AG04450 (cell line): ENCODE data around the gene FUT7. TPM values are rescaled to one million over a fixed set of nuclear protein-coding genes. Genes with fewer than 3 reads are reported as not detected.
"Not testable (repeated sequence)": the region's sequence is repeated elsewhere in the genome, so short reads cannot be mapped to it uniquely, and the experiment has no call there.

Source experiments
- CTCF ChIA-PET: fragments of 300-600, 350-600 bp; formaldehyde crosslinking; extraction: SDS; loops from one replicate; lab custom pipeline; 2022; ENCODE audit warnings: antibody characterized with exemption, inconsistent platforms; lab: Charles Lee
- POLR2A ChIA-PET: fragments of 350-600 bp; formaldehyde crosslinking; extraction: SDS; loops from one replicate; lab custom pipeline; 2021; ENCODE audit warnings: antibody characterized with exemption, inconsistent platforms; lab: Yijun Ruan, JAX
- DNase-seq: peaks from one replicate; pipeline ENCODE4 v3.0.0-alpha.2; 2011; ENCODE audit warnings: low read depth, low spot score
- H3K27ac ChIP-seq: one replicate; pipeline ENCODE4 v1.5.1; 2012; ENCODE audit warnings: low read depth, low read length, control low read depth
- H3K27me3 ChIP-seq: one replicate; pipeline ENCODE4 v1.6.0; 2012; ENCODE audit warnings: low read length; ENCODE audit not compliant: control insufficient read depth, insufficient read depth
- H3K4me3 ChIP-seq: 2 replicates; pipeline ENCODE4 v1.5.1; 2011; ENCODE audit warnings: mild to moderate bottlenecking, low read depth, low read length, control low read depth
- H3K9me3 ChIP-seq: 2 replicates; pipeline ENCODE4 v1.5.1; 2012; ENCODE audit warnings: low read length; ENCODE audit not compliant: control insufficient read depth, insufficient read depth
- polyA plus RNA-seq: library from polyadenylated mRNA; depleted of rRNA; stranded (reverse); fragments of >200 nt; gene quantifications from 2 replicates; pipeline ENCODE4 v1.2.3, GENCODE V29; 2011
- TF ChIP-seq, protein P1 (sequence below): IDR thresholded peaks from 2 replicates; pipeline ENCODE4 v1.5.1; 2011; ENCODE audit warnings: low read depth, low read length, control low read depth, inconsistent platforms

The FUT7 gene
- polyA plus RNA-seq, 1 experiment = not detected

DNA sequence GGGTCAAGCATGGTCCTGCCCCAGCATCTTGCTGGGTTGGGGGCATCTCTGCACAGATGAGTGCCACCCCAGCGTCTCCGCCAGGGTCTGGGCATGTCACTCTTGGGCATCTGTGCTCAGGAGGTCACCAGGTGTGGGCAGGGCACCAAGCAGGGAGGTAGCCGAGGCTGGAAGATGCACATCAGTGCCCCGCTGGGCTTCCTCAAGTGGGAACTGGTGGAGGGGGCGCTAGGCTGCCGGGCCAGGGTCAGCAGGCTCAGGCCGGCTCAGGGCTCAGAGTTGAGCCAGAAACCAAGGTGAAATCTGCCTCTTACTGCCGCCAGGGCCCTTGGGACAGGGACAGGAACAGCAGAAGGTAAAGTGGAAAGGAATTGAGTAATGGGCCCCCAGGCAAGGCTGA lies 4.0 kb upstream of the FUT7 start:
- no peak for DNase-seq
- Histone ChIP-seq H3K27ac (no peak overlapping the region), H3K27me3 (no peaks in the 10 kb centered on the region), H3K4me3 (no peak overlapping the region), H3K9me3 (no peaks in the 10 kb centered on the region; the same call in 1 of the 2 replicates)
- TF ChIP-seq, protein P1, sequence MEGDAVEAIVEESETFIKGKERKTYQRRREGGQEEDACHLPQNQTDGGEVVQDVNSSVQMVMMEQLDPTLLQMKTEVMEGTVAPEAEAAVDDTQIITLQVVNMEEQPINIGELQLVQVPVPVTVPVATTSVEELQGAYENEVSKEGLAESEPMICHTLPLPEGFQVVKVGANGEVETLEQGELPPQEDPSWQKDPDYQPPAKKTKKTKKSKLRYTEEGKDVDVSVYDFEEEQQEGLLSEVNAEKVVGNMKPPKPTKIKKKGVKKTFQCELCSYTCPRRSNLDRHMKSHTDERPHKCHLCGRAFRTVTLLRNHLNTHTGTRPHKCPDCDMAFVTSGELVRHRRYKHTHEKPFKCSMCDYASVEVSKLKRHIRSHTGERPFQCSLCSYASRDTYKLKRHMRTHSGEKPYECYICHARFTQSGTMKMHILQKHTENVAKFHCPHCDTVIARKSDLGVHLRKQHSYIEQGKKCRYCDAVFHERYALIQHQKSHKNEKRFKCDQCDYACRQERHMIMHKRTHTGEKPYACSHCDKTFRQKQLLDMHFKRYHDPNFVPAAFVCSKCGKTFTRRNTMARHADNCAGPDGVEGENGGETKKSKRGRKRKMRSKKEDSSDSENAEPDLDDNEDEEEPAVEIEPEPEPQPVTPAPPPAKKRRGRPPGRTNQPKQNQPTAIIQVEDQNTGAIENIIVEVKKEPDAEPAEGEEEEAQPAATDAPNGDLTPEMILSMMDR = no peak
- CTCF ChIA-PET = interaction anchor here (0.6 to 5.1 kb wide), 21 partner anchors 8 to 258 kb away, joined by 3 to 105 read pairs (median 5); partner anchors contain the start of genes AJM1, CLIC3, LCN12 and NPDC1
- POLR2A ChIA-PET = interaction anchor here (2.0 kb wide), 1 partner anchor 88 kb away, joined by 10 read pairs; no protein-coding TSS in a partner anchor

DNA sequence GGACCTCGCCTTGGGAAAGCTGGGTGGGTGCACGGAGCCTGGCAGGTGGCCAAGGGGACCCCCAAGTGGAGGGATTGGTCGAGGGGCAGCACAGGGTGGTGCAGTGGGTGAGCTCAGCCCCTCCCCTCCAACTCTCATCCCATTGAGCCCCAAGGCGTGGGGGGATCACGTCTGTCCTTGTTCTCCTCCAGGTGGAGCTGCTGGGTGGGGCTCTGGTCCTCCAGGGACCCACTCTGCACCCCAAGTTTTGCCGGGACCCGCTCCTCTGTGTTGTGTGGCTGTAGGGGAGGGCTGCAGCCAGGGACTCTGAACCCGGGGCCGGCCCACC lies 3.6 kb upstream of the FUT7 start:
- POLR2A ChIA-PET = interaction anchor here (2.0 kb wide), 1 partner anchor 87 kb away, joined by 10 read pairs; no protein-coding TSS in a partner anchor
- TF ChIP-seq, protein P1 = no peak
- H3K27me3 ChIP-seq = no peaks in the 10 kb centered on the region
- H3K4me3 ChIP-seq = no peak overlapping the region
- no peaks in the 10 kb centered on the region; the same call in 1 of the 2 replicates for H3K9me3 ChIP-seq
- CTCF ChIA-PET = interaction anchor here (0.5 to 5.1 kb wide), 29 partner anchors 9 to 258 kb away, joined by 3 to 105 read pairs (median 5); partner anchors contain the start of genes AJM1, CLIC3, LCN12 and MAN1B1
- DNase-seq = no peak
- no peak overlapping the region for H3K27ac ChIP-seq

DNA sequence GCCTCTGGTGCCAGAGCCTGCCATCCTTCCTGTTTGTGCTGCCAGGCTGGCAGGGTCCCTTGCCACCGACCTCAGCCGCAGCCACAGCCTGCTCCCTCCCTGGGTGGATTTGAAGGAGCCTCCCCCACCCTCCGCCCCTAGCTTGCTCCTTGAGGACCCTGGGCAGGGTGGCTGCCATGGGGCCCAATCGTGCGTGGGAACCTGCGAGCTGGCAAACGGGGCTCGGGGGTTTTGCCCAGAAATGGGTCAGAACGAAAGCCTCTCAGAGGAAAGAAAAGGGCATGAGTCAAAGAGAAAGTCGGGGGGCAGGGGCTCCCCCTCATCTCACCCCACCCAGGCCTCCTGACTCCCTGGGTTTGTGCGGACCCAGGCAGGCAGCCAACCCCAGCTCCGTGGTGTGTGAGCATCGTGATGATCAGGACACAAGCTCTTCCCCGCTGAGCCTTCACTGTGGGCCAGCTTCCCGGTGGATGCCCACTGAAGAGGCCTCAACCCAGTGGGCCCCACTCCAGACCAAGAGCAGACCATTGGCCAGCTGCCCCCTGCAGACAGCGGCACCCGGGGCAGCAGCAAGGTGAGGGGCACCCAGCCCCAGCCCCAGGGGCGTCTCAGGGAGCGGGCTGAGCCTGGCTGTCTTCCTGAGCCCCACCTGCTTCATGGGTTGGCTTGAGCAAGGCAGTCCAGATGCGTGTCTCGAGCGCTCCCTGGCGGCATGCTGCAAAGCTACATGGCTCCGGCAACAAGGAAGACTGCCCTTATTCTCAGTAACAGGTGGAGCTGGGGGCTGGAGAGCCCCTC lies 3.0 kb upstream of the FUT7 start:
- no peaks in the 10 kb centered on the region; the same call in 1 of the 2 replicates for H3K9me3 ChIP-seq
- no peaks in the 10 kb centered on the region for H3K27me3 ChIP-seq
- ChIA-PET CTCF (interaction anchor here (0.5 to 5.1 kb wide), 33 partner anchors 9 to 307 kb away, joined by 3 to 105 read pairs (median 4); partner anchors contain the start of genes AJM1, CLIC3, LCN12 and MAN1B1), POLR2A (interaction anchor here (2.0 kb wide), 1 partner anchor 87 kb away, joined by 10 read pairs; no protein-coding TSS in a partner anchor)
- DNase-seq = peak; percentile 63
- H3K27ac ChIP-seq = no peak overlapping the region
- TF ChIP-seq, protein P1 = peak; percentile 93
- H3K4me3 ChIP-seq = no peak overlapping the region

DNA sequence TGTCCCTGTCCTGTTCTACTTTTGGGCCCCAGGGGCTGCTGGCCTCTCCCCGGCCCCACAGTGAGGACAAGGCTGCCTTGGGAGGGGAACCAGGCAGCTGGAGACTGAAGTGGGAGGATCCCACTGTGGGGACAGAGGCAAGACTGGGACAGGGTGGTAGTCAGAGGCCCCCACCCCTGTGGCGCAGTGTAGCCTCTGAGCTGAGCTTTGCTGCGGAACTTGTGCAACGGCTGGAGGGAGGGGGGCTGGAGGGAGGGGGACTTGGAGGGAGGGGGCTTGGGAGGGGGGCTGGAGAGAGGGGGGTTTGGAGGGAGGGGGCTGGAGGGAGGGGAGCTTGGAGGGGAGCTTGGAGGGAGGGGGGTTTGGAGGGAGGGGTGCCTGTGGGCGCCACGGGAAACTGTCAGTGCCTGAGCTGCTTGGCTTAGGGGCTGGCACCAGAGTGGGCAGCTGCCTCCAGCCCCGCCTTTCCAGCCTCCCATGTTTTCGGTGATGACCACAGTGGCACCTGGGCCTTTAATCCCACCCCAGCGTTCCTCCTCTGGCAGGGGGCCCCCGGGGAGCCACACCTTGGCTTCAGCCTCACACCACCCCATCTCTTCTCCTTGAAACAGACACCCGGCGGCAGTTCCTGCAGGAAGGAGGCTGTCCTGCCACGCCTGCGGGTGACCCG lies 2.3 kb upstream of the FUT7 start:
- H3K27ac ChIP-seq = no peak overlapping the region
- no peaks in the 10 kb centered on the region for H3K27me3 ChIP-seq
- H3K4me3 ChIP-seq = no peak overlapping the region
- TF ChIP-seq, protein P1 = no peak
- no peaks in the 10 kb centered on the region; the same call in 1 of the 2 replicates for H3K9me3 ChIP-seq
- ChIA-PET CTCF (interaction anchor here (0.6 to 5.1 kb wide), 16 partner anchors 8 to 247 kb away, joined by 3 to 105 read pairs (median 6); partner anchors contain the start of genes MAN1B1, NPDC1 and TMEM141), POLR2A (interaction anchor here (2.0 kb wide), 1 partner anchor 86 kb away, joined by 10 read pairs; no protein-coding TSS in a partner anchor)
- no peak for DNase-seq

DNA sequence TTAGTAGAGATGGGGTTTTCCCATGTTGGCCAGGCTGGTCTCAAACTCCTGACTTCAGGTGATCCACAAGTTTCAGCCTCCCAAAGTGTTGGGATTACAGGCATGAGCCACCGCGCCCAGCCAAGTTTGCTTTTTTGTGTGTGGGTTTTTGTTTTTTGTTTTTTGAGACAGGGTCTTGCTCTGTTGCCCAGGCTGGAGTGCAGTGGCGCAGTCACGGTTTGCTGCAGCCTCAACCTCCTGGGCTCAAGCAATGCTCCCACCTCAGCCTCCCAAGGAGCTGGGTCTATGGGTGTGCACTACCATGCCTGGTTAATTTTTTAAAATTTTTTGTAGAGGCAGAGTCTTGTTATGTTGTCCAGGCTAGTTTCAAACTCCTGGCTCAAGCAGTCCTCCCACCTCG lies 1.6 kb upstream of the FUT7 start:
- CTCF ChIA-PET = interaction anchor here (3.2 to 5.1 kb wide), 3 partner anchors 13 to 246 kb away, joined by 16 to 105 read pairs (median 31); partner anchors contain the start of gene NPDC1
- H3K4me3 ChIP-seq, H3K27ac ChIP-seq, H3K9me3 ChIP-seq, DNase-seq, POLR2A ChIA-PET, H3K27me3 ChIP-seq: not testable (repeated sequence)
